ENCODE results near the gene FXYD5.

GRCh38 chr19:35184884-35185283, 30.3 kb downstream of the FXYD5 start:
- TF ChIP-seq CTCF (IDR thresholded peaks at IDR 0.05) (no peak), EZH2 (IDR thresholded peaks at IDR 0.05; ENCODE audit: borderline replicate concordance, insufficient read depth, low read depth, low read length, poor library complexity, severe bottlenecking) (no peak)

All from B cell (primary cell).